Cortex of kidney (tissue), 1 donor: Measurements from ENCODE around the gene NUP50.

ENCODE experiments used
- DNase-seq: peaks from one replicate; lab custom pipeline; 2025; lab: John Stamatoyannopoulos, UW

NUP50 gene

GRCh38 chr22:45210577-45210976, 46.9 kb downstream of the NUP50 start:
- no peak for DNase-seq

GRCh38 chr22:45210991-45211390, 47.3 kb downstream of the NUP50 start:
- no peak for DNase-seq

GRCh38 chr22:45211435-45211834, 47.7 kb downstream of the NUP50 start:
- no peak for DNase-seq

GRCh38 chr22:45211848-45212247, 48.1 kb downstream of the NUP50 start:
- no peak for DNase-seq

DNA sequence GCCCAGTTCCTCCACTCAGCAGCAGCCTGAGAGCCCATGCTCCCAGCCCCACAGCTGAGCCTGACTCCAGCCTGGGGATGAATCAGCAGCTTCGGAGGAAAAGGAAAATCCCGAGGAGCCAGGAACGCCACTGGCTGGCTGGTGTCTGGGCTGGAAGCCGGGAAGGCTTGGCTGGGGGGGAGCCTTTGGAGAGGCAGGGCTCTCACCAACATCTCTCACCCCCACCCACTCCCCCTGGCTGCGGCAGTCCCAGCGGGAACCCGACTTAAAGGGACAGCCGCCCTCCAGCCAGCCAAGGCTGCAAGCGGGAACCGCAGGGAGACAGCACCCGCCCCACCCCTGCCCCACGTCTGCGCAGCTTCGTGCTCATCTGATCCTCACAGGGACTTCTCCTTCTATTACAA, 48.6 kb downstream of the NUP50 start:
- DNase-seq = no peak

DNA sequence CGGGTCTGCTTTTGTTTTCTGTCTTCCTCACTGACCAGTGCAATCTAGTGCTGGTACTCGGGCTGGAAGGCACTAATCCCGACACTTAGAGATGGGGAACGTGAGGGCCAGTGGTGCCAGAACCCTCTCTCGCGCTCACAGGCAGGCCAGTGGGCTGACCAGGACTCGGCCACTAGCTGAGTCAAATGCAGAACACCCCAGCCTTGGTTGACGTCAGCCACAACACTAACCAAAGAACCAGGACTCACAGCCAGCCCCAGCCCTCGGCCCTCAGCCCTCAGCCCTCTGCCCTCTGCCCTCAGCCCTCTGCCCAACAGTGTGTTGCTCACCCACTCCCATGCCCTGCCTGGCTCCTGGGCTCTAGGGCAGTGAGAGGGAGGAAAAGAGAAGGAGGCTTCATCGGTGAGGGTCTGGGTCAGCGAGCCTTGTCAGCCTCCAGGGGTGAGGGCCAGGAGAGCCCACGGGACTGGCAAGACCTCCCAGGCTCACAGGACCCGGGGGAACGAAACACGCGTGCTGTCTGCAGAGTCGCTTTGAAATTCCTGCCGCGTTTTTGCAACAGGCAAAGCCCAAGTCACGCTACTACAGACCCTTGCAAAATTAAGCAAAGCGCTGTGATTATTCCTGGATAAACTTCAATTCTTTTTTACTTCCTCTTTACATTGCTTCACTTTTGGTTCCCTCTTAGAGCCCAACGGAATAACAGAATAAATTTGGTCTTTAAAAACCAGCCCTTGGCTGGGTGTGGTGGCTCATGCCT, 49.4 kb downstream of the NUP50 start:
- no peak for DNase-seq

- DNase-seq = no peak
Measured at GRCh38 chr22:45216133-45217003, 52.6 kb downstream of the NUP50 start.

DNA sequence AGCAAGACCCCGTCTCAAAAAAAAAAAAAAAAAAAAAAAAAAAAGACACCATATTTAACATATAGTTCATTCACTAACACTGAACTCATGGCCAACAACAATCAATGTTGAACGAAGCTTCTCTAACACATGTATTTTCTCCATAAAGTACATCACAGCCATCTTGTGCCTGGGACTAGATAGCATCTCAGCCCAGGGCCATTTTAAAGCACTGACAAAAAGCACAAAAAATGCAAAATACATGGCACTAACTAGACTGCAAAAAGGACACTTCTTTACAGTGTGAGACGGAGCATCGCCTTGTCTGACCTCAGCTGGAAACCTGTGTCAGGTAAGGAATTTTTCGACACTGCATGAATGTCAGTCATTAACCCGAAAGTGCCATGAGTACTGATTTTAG, 53.6 kb downstream of the NUP50 start:
- no peak for DNase-seq

DNA sequence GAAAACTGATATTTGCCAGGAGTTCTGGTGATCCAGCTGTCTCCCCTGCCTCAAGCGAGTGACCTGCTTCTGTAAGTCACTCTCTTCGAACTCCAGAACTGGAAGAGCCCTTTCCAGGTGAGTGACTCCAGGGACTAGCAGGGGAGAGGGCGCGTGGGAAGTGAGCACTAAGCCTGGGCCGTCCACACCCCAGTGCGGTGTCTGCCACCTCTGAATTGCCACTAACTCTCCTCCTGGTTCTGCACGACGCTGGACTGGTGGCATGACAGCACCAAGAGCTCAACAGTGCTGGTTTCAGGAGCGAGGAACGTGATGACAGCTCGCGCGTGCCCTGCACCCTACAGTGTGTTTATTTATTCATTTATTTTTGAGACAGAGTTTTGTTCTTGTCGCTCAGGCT, 54.1 kb downstream of the NUP50 start:
- DNase-seq = no peak

DNA sequence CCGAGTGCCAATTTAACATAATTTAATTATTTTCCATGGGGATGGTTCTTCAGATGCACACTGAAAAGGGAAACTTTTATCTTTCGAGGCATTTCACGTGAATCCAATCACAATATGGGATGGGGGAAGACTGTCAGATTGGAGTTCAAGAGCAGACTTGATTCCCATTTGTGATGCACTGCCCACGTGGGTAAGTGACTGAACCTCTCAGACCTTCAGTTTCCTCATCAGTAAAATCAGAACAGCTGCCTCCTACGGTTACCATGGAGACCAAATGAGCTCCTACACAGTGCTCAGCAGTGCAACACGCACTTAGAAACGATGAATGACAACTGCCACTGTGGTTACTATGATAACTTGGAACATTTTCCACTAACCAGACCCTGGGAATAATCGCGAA, 55.3 kb downstream of the NUP50 start:
- no peak for DNase-seq

DNA sequence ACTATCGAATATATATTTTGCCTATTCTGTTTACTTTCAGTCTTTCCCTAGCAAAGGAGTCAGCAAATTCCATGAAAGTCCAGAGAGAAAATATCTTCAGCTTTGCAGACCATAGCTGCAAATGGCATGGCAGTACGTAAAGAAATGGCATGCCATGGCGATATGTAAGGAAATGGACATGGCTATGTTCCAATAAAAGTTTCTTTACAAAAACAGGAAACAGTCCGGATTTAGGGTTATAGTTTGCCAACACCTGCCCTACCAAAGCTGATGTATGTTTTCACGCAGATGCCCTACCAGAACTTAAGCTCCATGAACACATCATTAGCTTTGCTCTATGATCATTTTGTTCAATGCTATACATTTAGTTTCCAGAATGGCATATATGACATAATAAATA, 57.5 kb downstream of the NUP50 start:
- no peak for DNase-seq

- DNase-seq = no peak
Measured at GRCh38 chr22:45223304-45224117, 59.8 kb downstream of the NUP50 start.

DNA sequence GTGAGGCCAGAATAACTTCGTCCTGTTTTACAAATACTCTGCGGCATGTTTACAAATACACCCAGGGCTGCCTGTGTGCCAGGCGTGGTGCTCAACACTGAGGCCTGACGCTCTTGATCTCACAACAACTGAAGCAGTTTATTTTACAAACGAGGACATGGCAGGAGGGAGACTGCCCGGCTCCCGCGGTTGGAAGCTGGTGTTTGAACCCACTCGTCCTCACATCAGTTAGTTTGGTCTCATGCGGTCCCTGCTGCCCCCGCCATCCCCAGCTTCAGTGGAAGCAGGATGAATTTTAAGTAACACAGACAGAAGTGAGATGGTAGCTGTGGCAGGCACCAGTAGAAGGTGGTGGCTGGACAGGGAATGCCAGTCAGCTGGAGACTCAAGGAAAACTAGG, 60.6 kb downstream of the NUP50 start:
- DNase-seq = no peak

GRCh38 chr22:45224988-45225731, 61.4 kb downstream of the NUP50 start:
- DNase-seq = no peak

DNA sequence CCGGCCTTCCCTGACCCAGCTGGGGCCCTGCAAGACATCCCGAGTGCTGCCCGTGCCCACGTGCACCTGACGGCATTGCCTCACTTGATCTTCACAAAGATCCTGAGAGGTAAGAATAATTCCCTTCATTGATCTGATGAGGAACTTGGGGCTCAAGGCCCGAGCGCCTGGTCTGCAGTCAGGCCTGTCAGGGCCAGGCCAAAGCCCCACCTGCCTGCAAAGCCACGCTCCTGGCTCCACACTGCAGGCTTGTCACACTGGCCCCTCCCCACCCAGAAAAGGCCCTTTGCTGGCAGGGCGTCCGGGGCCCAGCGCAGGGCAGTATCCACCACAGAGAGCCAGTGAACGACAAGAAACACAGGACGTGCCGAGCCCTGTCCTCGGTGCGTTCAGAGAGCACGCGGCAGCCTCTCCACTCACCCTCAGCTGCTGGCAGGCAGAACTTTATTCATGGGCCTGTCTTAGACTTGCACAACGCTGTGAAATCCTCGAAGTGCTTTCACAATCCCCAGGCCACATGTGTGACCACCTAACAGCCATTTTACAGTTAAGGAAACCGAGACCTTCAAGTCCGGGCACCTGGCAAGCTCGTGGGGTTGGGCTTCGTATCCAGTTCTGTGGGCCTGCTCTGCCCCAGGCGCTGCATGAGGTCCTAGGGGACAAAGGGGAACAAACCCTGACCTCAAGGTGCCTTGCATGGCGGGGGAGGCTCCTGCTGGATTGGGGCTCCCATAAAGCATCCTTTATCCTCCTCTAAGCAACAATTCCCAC, 62.2 kb downstream of the NUP50 start:
- DNase-seq = no peak

DNA sequence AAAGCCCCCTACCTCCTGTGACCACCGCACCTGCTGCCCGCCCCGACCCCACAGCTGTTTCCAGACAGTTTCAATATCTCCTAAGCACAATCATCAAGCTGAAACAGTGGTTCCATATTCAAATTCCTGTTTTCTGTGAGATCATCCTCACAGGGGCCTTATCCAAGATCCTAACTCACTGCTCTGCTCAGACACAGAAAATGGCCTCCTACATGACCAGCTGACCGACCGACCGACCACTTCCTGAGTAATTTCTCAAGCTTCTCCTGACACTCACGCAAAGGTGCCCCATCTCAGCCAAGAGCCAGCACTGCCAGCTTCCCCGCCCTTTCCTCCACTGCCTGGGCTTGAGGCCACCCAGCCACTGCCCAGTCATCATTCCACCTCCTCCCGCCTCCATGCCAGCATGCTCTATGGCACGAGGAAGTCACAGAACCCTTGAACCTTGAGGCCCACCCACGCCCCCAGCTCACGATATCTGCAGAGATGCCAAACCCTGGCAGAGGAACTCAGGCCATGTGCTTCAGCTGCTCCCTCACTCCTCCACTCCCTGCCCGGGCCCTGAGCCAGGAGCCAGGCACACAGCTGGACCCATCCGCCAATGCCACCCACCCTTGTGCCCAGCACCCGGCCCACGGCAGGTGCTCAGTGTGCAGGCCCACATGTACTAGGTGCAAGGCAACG, 62.9 kb downstream of the NUP50 start:
- DNase-seq = no peak

GRCh38 chr22:45227645-45228400, 64.1 kb downstream of the NUP50 start:
- no peak for DNase-seq

DNA sequence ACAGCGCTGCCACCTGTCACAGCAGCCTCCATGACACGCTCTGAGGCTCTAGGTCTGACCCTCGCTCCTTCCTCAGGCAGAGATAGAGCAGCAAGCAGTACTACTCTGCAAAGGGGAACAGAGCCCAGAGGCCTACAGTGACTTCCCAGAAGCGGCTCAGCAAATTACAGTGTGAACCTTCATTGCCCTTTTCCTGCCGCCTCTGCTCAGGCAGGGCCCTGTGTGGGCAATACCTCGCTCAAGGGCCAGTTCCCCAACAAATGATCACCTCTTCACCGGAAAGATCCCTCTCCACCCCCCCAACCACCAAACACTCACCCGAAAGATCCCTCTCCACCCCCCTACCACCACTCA, 64.7 kb downstream of the NUP50 start:
- no peak for DNase-seq

GRCh38 chr22:45229181-45229580, 65.5 kb downstream of the NUP50 start:
- no peak for DNase-seq
